ENCODE measurements around the gene TYW1B.
"Not testable (repeated sequence)": the region's sequence is repeated elsewhere in the genome, so short reads cannot be mapped to it uniquely, and the experiment has no call there.

The TYW1B gene
- 5.6 to 15.2 (median 5.7) reads per million in 3 experiments for total RNA-seq

- DNase-seq = peak; percentile 98
Observed at GRCh38 chr7:72827839-72828591, at the start of gene TYW1B. TYW1B (minus strand) TSS chr7:72828200; CDS start chr7:72828075, 125 bp downstream.

- DNase-seq = not testable (repeated sequence)
Observed at GRCh38 chr7:72867591-72867990, 39.6 kb upstream of the TYW1B start.

- not testable (repeated sequence) for DNase-seq
Observed at GRCh38 chr7:72858846-72859400, 30.9 kb upstream of the TYW1B start.

GRCh38 chr7:72857925-72858324 is 29.9 kb upstream of the TYW1B start:
- DNase-seq = not testable (repeated sequence)

- DNase-seq = not testable (repeated sequence)
Observed at GRCh38 chr7:72855261-72855660, 27.3 kb upstream of the TYW1B start.

GRCh38 chr7:72852937-72853336 is 24.9 kb upstream of the TYW1B start:
- DNase-seq = not testable (repeated sequence)

- not testable (repeated sequence) for DNase-seq
Observed at GRCh38 chr7:72850746-72851145, 22.7 kb upstream of the TYW1B start.

GRCh38 chr7:72844146-72844545 is 16.1 kb upstream of the TYW1B start:
- DNase-seq = not testable (repeated sequence)

- DNase-seq = not testable (repeated sequence)
Observed at GRCh38 chr7:72843166-72843565, 15.2 kb upstream of the TYW1B start.

GRCh38 chr7:72840966-72841511 is 13.0 kb upstream of the TYW1B start:
- not testable (repeated sequence) for DNase-seq

- DNase-seq = not testable (repeated sequence)
Observed at GRCh38 chr7:72838315-72838714, 10.3 kb upstream of the TYW1B start.

GRCh38 chr7:72837291-72837690 is 9.3 kb upstream of the TYW1B start:
- DNase-seq = not testable (repeated sequence)

GRCh38 chr7:72830567-72830966 is 2.6 kb upstream of the TYW1B start:
- DNase-seq = not testable (repeated sequence)

- peak; percentile 66 for DNase-seq
Observed at GRCh38 chr7:72829687-72830354, 1.8 kb upstream of the TYW1B start.

- peak; percentile 97 for DNase-seq
Observed at GRCh38 chr7:72829291-72829686, 1.3 kb upstream of the TYW1B start.

- peak; percentile 37 for DNase-seq
Observed at GRCh38 chr7:72823765-72824732, 4.0 kb downstream of the TYW1B start.

GRCh38 chr7:72822497-72822896 is 5.5 kb downstream of the TYW1B start:
- not testable (repeated sequence) for DNase-seq

- DNase-seq = not testable (repeated sequence)
Observed at GRCh38 chr7:72818663-72819361, 9.2 kb downstream of the TYW1B start.

GRCh38 chr7:72817661-72818060 is 10.3 kb downstream of the TYW1B start:
- not testable (repeated sequence) for DNase-seq

GRCh38 chr7:72816370-72817157 is 11.4 kb downstream of the TYW1B start:
- DNase-seq = not testable (repeated sequence)

Measured in central memory CD4-positive, alpha-beta T cell (primary cell).